PFSK-1 (cell line): ENCODE results near the gene RNF148.

Experiments
- POLR2AphosphoS5 ChIP-seq: IDR thresholded peaks from 2 replicates; pipeline ENCODE4 v1.6.1; 2012; ENCODE audit warnings: low read depth, mild to moderate bottlenecking, control low read depth, low read length, moderate library complexity
- REST ChIP-seq, 2 experiments: IDR thresholded peaks; 2 replicates each; pipeline versions ENCODE4 v1.6.1 to v1.8.0; 2011 to 2012; ENCODE audit warnings: low read depth in 2 of 2, low read length in 2 of 2, control low read depth in 1 of 2, inconsistent platforms in 1 of 2, mild to moderate bottlenecking in 1 of 2, moderate library complexity in 1 of 2; ENCODE audit not compliant: insufficient read depth in 1 of 2
- SIN3A ChIP-seq: IDR thresholded peaks from 2 replicates; pipeline ENCODE4 v1.6.1; 2012; ENCODE audit warnings: mild to moderate bottlenecking, low read length, moderate library complexity, borderline replicate concordance; ENCODE audit not compliant: insufficient read depth
- TAF1 ChIP-seq: IDR thresholded peaks from 2 replicates; pipeline ENCODE4 v1.6.1; 2012; ENCODE audit warnings: low read length, control low read depth, borderline replicate concordance; ENCODE audit not compliant: insufficient read depth

- TF ChIP-seq TAF1: no peak
- no peak for TF ChIP-seq POLR2AphosphoS5
- no peak for TF ChIP-seq SIN3A
- no peak for TF ChIP-seq REST (IDR thresholded peaks at IDR 0.05; ENCODE audit: insufficient read depth in 1 of 2, low read depth in 2 of 2, low read length in 2 of 2)
These were observed 25.6 kb downstream of the RNF148 start for GRCh38 chr7:122677149-122677548.
